GM21381 (cell line): ENCODE results near the gene TMEM74B.
"Not testable (repeated sequence)": the region's sequence is repeated elsewhere in the genome, so short reads cannot be mapped to it uniquely, and the experiment has no call there.

Experiments
- ATAC-seq: cut with Tn5 transposase; IDR thresholded peaks from one replicate; pipeline ENCODE4 v1.9.1; 2021; ENCODE audit warnings: mild to moderate bottlenecking, moderate library complexity; ENCODE audit not compliant: unreplicated experiment

Gene TMEM74B

DNA sequence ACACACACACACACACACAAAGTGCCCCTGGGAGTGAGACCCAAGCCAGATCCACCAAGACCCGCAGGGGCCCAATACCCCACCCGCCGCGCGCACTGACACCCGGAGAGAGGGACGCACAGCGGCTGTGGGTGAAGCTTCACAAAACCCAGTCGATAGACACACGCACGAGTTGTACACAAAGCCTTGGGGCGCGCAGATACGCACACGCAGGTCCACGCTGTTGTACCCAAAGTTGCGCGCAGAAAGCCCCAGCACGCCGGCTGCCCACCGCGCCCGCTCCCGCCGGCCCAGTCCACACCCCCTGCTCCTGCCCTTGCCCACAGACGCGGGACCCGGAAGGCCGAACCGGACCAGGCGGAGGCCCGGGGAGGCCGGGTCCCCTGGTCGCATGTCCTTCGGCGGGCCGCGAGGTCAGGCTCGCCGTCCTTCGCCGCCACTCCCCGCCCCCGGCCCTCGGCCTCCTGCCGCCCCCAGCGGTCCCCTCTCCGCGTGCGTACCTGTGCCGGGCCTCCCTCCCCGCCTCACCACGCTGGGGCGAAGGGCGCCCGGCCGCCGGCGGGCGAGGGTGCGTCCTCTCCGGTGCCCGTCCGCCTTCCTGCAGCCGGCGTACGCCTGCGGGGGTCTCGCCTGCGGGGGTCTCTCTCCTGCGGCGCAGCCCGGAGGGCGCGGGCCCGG lies at the start of gene TMEM74B:
Gene TMEM74B (minus strand): TSS at position 344 of the 678 bp plus-strand sequence. CDS start 1,180 bp downstream, outside the sequence.
- ATAC-seq: no peak

DNA sequence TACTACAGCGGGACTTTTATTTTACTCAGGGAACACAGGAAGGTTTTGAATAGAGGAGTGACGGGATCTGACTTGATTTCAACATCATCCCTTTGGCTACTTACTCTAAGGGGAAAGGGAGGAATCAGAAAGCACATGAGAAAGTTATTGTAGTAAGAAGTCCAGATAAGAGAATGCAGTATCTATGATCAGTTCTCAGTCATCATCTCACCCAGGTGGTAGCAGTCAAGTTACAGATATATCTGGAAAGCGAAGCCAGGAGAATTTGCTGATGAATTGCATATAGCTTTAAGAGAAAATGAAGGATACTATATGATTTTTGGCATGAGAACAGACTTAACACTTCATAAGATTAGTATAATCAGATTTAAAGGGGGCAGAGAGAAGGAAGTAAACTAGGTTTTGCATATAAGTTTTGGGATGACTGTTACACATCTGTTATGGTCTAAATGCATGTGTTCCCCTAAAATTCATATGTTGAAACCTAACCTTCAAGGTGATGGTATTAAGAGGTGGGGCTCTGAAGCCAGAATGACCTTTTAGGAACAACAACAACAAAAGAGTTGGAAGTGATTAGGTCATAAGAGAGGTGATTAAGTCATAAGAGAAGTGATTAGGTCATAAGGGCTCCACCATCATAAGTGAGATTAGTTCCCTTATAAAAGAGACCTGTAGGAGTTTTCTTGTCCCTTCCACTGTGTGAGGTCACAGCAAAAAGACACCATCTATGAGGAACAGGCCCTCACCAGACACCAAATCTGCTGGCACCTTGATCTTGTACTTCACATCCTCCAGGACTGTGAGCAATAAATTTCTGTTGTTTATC lies 47.7 kb upstream of the TMEM74B start:
- ATAC-seq: no peak

DNA sequence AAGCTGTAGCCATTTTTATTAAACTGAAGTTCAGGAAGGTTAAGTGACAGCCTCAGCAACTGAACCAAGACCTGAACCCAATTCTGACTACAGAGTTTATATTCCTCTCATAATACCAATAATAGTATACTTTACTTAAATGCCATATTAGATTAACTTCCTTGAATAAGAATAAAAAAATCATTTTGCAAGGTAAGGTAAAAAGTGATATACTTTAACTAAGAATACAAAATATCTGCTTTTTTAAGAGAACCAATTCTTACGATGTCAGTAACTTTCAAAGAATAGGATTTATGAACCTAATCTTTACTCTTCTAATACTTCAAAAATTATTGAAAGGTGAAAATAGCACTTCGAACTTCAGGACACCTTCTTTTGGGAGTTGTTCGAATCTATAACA lies 44.8 kb upstream of the TMEM74B start:
- ATAC-seq: no peak

DNA sequence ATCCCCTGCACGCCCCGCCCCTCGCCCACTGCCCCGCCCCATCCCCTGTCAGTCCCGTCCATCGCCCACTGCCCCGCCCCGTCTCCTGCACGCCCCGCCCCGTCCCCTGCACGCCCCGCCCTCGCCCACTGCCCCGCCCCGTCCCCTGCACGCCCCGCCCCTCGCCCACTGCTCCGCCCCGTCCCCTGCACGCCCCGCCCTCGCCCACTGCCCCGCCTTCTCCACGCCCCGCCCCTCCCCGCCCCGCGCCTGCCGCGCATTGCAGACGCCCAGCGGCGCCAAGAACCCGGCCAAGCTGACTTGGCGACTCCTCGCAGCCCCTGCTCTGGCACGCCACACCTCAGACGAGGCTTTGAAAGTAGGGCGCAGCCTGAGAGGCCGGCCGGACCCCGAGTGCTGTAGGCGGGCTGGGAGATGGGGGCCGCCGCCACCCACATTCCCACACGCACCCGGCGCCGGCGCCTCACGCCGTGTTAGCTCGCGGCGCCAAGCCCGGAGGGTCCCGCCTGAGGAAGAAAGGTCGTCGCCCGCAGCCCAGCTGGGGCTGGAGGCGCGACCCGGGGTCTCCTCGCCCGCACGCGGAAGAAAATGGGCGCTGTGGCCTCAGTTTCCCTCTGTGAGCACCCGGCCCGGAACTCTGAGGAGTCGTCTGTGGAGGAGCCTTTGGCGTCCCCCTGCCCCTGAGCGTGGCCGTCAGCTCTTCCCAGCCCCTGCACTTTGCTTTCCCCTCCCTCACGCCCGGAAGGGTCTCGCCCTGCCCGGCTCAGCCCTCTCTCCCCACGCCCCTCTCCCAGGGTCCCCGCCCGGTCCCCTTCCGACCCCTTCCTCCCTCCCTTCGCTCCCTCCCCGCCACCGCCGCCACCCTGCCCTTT lies 41.2 kb upstream of the TMEM74B start, which contains the start of gene RAD21L1:
Gene RAD21L1 (plus strand): TSS at position 262 of the 872 bp plus-strand sequence. CDS start 2,410 bp downstream, outside the sequence.
- ATAC-seq: no peak

DNA sequence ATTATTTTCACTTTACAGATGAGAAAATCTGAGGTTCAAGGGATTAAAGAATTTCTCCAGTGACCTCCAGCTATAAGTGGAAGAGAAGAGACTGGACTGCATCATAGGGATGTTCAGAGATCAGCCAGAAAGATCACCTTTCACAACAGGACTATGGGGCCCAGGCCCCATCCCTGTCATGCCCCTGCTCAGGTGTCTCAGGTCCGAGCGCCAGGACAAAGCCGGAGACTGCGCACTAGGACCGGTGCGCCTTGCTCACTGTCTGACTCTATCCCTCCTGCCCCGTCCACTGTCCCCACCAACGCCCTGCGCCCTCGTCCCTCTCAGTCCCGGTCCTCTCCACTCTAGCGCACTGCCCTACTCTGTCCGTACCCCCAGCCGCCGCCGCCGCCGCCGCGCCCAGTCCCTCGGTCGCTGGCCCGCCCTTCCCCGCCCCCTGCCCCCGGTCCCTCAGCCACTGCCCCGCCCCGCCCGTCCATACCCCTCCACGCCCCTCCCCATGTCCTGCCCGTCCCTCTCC lies 40.5 kb upstream of the TMEM74B start:
- ATAC-seq: no peak

DNA sequence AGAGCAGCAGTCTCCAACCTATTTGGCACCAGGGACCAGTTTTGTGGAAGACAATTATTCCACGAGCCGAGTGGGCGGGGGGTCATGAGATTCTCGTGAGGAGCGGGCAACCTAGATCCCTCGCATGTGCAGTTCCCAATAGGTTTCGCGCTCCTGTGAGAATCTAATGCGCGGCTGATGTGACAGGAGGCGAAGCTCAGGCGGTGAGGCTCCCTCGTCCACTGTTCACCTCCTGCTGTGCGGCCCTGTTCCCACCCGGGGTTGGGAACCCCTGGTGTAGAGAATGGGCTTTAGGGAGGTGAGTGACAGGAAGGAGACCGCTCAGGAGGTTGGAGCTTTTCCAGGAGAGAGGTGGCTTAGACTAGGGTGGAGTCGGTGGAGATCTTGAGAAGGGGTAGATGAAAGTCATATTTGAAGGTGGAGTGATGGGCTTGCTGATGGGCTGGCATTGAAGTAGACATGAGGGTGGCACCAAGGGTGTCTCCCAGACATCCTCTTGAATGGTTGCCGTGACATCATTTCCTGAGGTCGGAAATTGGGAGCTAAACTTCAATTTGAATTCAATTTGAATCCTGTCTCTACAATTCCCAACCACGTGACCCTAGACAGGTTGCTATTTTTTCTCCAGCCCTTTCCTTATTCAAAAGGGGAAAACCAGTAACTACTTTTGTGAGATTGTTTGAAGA lies 39.6 kb upstream of the TMEM74B start:
- no peak for ATAC-seq

DNA sequence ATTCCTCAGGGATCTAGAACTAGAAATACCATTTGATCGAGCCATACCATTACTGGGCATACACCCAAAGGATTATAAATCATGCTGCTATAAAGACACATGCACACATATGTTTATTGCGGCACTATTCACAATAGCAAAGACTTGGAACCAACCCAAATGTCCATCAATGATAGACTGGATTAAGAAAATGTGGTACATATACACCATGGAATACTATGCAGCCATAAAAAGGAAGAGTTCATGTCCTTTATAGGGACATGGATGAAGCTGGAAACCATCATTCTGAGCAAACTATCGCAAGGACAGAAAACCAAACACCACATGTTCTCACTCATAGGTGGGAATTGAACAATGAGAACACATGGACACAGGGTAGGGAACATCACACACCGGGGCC lies 38.0 kb upstream of the TMEM74B start:
- ATAC-seq: not testable (repeated sequence)

DNA sequence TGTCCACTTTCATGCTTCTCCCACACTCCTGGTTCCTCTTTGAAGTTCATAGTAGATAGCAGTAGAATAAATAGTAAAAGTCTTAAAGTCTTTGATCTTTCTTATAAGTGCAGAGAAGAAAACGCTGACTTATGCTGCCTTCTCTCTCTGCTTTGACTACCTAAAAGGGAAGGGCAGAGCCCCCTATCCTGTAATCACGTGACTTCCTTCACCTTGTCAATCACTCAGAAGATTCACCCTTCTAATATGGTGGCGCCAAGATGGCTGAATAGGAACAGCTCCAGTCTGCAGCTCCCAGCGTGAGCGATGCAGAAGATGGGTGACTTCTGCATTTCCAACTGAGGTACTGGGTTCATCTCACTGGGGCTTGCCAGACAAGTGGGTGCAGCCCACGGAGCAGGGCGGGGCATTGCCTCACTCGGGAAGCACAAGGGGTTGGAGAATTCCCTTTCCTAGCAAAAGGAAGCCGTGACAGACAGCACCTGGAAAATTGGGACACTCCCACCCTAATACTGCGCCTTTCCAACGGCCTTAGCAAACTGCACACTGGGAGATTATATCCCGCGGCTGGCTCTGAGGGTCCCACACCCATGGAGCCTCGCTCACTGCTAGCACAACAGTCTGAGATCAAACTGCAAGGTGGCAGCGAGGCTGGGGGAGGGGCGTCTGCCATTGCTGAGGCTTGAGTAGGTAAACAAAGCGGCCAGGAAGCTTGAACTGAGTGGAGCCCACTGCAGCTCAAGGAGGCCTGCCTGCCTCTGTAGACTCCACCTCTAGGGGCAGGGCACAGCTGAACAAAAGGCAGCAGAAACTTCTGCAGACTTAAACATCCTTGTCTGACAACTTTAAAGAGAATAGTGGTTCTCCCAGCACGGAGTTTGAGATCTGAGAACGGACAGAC lies 32.0 kb upstream of the TMEM74B start:
- ATAC-seq: not testable (repeated sequence)

DNA sequence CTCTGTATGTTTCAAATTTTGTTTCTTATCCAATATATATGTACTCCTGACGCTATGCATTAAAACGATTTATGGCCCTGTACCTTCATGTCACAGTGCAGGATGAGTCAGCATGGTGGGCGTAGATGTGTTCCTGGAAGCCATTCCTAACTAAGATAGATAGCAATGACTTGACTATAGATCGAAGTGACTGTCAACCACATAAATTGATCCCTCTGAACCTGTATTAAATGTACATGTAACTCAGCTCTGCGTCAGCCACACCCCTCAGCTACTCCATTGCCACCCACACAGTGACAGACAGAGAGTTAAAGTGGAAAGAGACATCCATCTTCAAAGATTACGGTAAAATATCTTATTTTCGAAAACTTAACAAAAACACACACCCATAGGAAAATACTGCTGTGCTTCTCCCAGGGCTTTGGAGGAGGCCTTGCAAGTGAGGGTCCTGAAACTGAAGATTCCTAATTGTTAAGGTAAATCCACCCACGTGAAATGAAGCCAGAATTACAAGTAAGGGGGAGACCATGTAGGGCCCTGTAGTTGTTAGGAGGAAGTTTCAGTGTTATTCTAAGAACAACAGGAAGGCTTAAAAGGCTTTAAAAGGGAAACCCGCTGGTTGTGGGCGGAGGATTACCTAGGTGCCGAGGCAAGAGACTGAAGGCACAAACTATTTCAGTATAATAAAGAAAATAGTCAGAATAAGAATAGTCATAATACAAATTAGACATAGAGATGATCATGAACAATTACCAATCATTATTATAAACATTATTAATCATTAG lies 30.8 kb upstream of the TMEM74B start:
- ATAC-seq: no peak

DNA sequence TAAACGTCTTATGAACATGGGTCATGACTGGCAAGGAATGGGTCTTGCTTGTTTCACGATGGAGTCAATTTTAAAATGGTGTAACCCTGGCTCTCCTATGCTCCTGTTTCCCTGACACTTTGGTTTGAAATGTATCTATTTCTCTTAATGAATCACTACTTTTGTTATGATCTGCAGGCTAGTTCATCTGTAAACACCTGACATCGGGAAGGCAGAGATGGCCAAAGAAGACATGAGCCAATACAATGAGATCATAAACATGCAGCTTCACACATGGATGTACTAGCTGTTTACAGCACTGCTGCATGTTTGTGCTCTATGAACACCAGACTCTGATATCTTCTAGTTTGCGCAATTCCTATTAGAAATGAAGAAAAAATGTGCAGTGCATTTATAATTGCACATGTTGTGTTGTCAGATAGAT lies 30.1 kb upstream of the TMEM74B start:
- ATAC-seq: no peak

DNA sequence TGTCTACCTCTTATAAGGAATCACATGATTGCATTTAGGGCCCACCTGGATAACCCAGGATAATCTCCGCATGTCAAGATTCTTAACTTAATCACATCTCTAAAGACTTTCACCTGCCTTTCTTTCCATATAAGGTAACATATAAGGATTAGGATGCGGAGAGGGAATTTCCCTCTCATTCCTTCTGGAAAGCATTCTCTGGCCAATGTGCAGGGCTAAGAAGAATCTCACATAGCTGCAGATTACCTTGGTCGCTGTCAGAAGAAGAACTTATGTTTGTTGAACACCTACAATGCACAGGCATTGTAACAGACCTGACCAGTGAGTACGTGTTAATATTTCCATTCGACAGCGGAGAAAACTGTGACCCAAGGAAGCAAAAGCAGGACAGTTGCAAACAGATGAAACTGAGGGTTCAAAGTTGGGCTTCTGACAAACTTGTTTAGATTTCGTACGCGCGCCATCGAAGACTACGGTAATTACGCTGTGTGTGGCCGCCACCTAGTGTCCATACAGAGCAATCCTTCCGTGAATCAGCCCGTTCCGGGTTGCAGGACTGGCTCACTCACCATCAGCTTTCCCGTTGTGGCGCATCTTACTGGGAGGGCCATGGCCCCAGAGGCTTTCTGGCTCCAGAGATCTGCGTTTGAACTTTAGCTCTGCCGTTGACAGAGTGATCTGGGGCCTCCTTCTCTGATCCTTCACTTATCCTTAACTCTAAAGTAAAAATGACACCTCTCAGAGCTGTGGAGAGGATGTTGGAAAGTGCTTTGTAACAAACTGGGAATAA lies 28.0 kb upstream of the TMEM74B start:
- ATAC-seq: no peak

DNA sequence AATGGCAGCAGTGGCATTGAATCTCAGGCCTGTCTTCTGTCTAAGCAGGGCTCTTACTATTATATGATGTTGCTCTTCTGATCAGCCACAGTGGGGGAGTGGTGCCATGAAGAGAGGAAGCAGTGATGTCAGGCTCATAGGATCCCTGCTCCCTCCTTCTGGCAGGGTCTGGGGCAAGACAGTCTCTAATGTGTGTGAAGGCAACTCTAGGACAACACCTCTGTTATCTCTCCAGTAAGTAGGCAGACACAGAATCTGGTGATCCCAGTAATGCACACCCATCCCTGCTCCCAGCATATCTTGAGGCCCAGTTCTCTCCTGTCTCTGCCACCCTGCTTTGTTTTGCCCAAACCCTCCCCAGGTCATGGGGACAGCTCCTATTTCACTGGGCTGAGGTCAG lies 27.2 kb upstream of the TMEM74B start:
- ATAC-seq: no peak

DNA sequence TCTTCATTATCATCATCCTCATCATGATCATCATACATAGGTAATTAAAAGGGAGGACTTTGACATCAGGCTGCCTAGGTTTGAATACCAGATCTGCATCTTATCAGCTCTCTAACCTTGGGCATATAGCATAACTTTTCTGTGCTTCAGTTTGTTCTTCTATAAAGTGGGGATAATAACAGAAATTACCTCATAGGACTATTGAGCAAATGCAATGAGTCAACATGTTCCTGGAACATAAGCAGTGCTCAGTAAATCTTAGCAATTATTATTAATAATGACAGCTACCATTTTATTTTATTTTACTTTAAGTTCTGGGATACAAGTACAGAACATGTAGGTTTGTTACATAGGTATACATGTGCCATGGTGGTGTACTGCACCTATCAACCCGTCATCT lies 25.7 kb upstream of the TMEM74B start:
- ATAC-seq: no peak

DNA sequence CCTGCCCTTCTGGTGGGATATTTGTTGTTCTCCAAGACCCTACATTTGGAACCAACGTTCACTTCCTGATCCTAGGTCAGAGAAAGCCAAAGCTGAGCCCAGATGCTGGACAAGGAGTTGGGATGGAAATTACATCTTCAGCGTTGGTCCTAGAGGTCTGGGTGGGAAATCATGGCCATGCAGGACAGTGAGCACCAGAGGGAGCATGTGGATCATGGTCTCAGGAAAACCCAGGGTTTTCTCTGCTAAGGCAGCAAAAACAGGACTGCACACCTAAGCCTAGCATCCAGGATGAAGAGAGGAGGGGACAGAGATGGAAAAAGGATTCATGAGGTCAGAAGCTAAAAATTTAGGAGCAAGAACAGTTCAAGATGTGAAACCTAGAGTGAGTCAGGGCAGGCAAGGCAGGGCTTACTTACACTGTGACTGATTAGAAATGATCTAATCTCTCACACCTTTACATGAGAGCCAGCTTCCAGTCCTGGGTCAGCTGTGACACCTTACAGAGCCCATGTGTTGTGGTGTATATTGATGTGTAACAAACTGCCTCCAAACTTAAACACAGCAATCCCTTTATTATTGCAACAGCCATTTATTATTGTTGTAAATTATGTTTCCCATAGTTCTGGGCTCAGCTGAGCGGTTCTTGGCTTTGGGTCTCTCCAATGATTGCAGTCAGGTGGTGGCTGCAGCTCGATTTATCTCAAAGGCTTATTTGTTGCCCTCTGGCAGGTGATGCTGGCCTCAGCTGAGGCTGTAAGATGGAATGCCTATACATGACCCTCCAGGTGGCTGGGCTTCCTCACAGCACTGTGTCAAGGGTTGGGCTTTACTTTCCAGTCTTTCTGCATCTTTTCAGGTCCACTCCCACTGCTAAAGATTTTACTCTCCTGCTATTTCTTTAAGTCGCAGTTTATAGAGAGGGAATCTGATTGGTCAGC lies 24.9 kb upstream of the TMEM74B start:
- ATAC-seq: no peak

DNA sequence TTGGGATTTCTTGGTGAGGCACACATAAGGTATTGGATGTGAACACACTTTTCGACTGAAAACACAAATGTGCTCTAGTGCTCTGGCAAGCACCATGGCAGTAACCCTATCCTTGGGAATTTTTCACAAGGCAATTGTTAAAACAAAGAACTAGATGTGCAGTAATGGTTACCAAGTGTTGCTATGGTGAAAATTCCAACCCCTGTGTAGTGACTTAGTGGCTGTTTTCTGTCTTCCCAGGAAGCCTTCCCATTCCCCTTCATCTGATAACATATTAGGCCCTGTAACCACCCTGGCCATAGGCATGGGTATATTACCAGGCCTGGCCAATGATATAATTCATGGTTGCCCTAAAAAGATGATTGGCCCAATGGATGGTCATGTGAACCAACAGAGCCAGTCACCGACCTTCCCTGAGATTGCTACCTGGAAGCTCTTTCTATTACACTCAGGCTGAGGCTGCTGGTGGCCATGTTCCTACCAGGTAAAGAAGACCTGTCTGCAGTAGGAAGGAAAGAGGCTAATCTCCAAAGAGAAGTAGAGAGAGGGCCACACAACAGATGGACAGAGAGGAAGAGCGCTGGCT lies 22.6 kb upstream of the TMEM74B start:
- ATAC-seq: no peak
